Measurements from ENCODE around the gene CLEC20A. TPM values are rescaled to one million over a fixed set of nuclear protein-coding genes. Genes with fewer than 3 reads are reported as not detected.

CLEC20A gene
- total RNA-seq, 4 donors from 2014 or later: not detected

DNA sequence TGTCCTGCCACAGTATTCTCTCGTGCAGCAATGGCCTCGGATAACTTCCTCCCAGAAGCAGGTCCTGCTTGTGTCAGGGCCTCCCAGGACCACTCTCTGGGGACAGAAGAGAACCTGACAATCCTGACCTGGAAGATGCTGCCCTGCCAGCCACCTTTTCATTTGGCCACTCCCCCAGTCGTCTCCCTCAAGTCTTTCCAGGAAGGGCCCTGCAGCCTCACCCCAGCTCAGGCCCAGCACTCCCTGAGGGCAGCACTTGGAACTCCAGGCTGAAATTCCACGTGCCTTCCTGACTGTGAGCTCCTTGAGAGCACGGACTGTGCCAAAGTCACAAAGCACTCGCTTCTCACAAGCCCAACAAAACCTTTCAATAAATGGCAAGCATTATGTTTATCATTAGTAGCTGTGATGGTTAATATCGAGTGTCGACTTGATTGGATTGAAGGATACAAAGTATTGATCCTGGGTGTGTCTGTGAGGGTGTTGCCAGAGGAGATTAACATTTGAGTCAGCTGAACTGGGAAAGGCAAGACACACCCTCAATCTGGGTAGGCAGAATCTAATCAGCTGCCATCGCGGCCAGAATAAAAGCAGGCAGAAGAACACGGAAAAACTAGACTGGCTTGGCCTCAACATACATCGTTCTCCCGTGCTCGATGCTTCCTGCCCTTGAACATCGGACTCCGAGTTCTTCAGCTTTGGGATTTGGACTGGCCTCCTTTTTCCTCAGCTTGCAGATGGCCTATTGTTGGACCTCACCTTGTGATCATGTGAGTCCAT, 2.3 kb upstream of the CLEC20A start:
- DNase-seq (ENCODE audit: low spot score in 2 of 2): no peak
- Histone ChIP-seq H3K4me3 (no peak overlapping the region), H3K36me3 (no peaks in the 10 kb centered on the region), H3K4me1 (no peaks in the 10 kb centered on the region), H3K9me3 (no peaks in the 10 kb centered on the region), H3K27me3 (no peaks in the 10 kb centered on the region), H3K27ac (no peak overlapping the region)
- 58% methylated on average over 16 of the region's 16 CpGs for WGBS
- no peak for TF ChIP-seq POLR2AphosphoS5 (IDR thresholded peaks at IDR 0.05)
- no peak for TF ChIP-seq POLR2A (IDR thresholded peaks at IDR 0.05)
- TF ChIP-seq, protein P1, sequence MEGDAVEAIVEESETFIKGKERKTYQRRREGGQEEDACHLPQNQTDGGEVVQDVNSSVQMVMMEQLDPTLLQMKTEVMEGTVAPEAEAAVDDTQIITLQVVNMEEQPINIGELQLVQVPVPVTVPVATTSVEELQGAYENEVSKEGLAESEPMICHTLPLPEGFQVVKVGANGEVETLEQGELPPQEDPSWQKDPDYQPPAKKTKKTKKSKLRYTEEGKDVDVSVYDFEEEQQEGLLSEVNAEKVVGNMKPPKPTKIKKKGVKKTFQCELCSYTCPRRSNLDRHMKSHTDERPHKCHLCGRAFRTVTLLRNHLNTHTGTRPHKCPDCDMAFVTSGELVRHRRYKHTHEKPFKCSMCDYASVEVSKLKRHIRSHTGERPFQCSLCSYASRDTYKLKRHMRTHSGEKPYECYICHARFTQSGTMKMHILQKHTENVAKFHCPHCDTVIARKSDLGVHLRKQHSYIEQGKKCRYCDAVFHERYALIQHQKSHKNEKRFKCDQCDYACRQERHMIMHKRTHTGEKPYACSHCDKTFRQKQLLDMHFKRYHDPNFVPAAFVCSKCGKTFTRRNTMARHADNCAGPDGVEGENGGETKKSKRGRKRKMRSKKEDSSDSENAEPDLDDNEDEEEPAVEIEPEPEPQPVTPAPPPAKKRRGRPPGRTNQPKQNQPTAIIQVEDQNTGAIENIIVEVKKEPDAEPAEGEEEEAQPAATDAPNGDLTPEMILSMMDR (IDR thresholded peaks at IDR 0.05): no peak
- TF ChIP-seq EP300 (IDR thresholded peaks at IDR 0.05): no peak

DNA sequence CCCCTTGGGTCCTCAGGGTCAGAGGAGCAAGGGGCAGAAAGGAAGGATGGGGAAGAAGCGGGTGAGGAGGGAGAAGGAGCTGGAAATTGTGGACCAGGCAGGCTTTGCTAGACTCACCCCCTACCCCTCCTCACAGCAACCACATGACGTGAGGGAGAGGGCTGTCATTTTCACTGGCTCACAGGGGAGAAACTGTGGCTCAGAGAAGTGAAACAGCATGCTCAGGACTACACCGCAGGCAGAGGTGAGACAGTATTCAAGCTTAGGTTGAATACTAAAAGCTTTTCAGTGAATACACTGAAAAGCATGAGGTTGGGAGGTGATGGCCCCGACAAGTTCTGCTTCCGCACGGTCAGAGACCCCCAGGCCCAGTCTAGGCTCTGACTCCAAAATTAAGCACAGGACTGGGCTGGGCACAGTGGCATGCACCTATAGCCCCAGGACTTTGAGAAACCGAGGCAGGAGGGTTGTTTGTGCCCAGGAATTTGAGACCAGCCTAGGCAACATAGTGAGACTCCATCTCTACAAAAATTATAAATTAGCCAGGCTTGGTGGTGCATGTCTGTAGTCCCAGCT, 1.2 kb upstream of the CLEC20A start:
- Histone ChIP-seq H3K4me3 (no peak overlapping the region), H3K4me1 (no peaks in the 10 kb centered on the region), H3K36me3 (no peaks in the 10 kb centered on the region), H3K27me3 (no peaks in the 10 kb centered on the region), H3K9me3 (no peaks in the 10 kb centered on the region), H3K27ac (no peak overlapping the region)
- no peak for DNase-seq (ENCODE audit: low spot score in 2 of 2)
- 88% methylated on average over 7 of the region's 7 CpGs for whole genome bisulfite sequencing
- TF ChIP-seq, protein P1 (IDR thresholded peaks at IDR 0.05): no peak

DNA sequence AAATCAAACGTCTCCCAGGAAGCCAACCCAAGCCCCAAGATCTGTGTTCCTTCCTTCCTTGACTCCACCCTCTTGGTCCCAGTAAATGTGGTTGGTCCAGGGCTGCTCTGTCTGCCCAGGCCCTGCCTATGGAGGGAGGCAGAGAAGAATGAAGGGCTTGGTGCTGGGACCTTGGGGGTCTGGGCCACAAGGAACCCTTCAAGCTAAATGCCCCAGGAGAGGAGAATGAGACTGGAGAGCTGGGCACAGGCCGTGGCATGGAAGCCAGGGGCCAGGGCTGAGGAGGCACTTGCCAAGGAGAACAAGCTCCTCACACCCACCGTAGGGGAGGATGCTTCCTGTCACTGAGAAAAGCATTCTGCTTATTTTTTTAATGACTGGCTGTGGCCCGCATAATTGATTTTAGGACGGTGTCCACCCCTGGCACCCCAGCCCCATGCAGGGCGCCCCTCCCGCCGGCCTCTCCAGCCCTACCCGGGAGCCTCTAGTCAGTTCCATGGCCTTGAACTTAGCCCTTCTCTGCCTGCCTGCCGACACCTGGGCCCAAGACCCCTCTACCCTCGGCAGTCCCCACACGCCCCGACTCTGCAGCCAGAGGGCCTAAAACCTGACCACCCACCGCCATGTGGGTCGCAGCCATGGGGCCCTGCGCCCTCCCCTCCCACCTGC, 889 bp downstream of the CLEC20A start:
- H3K27ac ChIP-seq: no peak overlapping the region
- no peak for DNase-seq (ENCODE audit: low spot score in 2 of 2)

DNA sequence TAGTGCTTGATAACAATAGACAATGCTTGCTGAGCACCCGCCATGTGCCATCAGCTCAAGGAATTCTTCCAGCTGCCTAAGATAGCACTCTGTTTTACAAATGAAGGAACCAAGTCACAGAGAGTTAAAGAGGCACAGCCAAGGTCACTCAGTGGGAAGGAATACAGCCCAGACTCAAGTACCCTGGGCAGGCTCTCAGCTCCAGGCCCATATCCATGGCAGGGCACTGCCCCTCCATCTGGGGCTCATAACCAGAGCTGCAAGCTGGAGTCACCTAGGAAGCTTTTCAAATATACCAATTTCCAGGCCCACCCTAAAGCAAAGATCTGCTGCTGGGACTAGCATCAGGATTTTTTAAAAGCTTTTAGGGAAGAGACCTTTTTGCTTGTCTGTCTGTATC, 1.6 kb downstream of the CLEC20A start:
- no peaks in the 10 kb centered on the region for H3K4me1 ChIP-seq
- WGBS: 100% methylated on average over 1 of the region's 1 CpG
- no peaks in the 10 kb centered on the region for H3K27me3 ChIP-seq
- no peaks in the 10 kb centered on the region for H3K36me3 ChIP-seq
- no peaks in the 10 kb centered on the region for H3K9me3 ChIP-seq
- H3K27ac ChIP-seq: no peak overlapping the region
- no peak overlapping the region for H3K4me3 ChIP-seq
- DNase-seq (ENCODE audit: low spot score in 2 of 2): no peak
- TF ChIP-seq EP300 (IDR thresholded peaks at IDR 0.05) (no peak), POLR2A (IDR thresholded peaks at IDR 0.05) (no peak), POLR2AphosphoS5 (IDR thresholded peaks at IDR 0.05) (no peak)
- TF ChIP-seq, protein P1 (IDR thresholded peaks at IDR 0.05): no peak

More for the DNA sequence above, 889 bp downstream of the CLEC20A start:
- TF ChIP-seq, protein P1 (IDR thresholded peaks at IDR 0.05): no peak
- no peak for TF ChIP-seq POLR2A (IDR thresholded peaks at IDR 0.05)
- TF ChIP-seq POLR2AphosphoS5 (IDR thresholded peaks at IDR 0.05): no peak
- TF ChIP-seq EP300 (IDR thresholded peaks at IDR 0.05): no peak
- H3K36me3 ChIP-seq: no peaks in the 10 kb centered on the region
- no peaks in the 10 kb centered on the region for H3K4me1 ChIP-seq
- no peaks in the 10 kb centered on the region for H3K27me3 ChIP-seq
- H3K9me3 ChIP-seq: no peaks in the 10 kb centered on the region
- WGBS: 86% methylated on average over 16 of the region's 16 CpGs
- H3K4me3 ChIP-seq: no peak overlapping the region

DNA sequence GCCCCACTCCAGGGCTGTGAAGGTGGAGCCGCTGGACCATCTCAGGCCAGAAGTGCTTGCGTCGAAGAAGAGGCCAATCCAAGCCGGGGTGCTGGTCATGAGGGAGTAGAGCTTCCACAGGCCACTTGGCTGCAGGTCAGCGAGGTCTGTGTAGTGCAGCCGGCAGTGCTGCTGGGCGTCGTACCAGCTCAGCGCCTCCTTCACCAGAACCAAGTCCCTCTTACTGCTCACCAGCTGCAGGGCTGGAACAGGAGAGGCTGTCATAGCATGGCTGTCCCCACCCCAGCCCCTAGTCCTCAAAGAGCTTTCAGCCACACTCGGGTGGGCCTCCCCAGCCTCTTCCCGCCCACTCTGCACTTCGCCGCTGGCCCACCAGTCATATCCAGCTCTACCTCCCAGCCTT, 2.2 kb downstream of the CLEC20A start:
- H3K36me3 ChIP-seq: no peaks in the 10 kb centered on the region
- no peak for TF ChIP-seq EP300 (IDR thresholded peaks at IDR 0.05)
- no peak for TF ChIP-seq POLR2A (IDR thresholded peaks at IDR 0.05)
- no peaks in the 10 kb centered on the region for H3K27me3 ChIP-seq
- H3K4me3 ChIP-seq: no peak overlapping the region
- 96% methylated on average over 5 of the region's 13 CpGs for WGBS
- no peak for DNase-seq (ENCODE audit: low spot score in 2 of 2)
- H3K9me3 ChIP-seq: no peaks in the 10 kb centered on the region
- H3K4me1 ChIP-seq: no peaks in the 10 kb centered on the region
- H3K27ac ChIP-seq: no peak overlapping the region

All from suprapubic skin (tissue), 4 donors.